ENCODE measurements around the gene FHIT. TPM values are rescaled to one million over a fixed set of nuclear protein-coding genes. Genes with fewer than 3 reads are reported as not detected.
A peak's percentile ranks its signal among the peaks of the same experiment; 100 is the strongest.
"Not testable (repeated sequence)": the region's sequence is repeated elsewhere in the genome, so short reads cannot be mapped to it uniquely, and the experiment has no call there.

Gene FHIT
- total RNA-seq, 1 donor from 2014 or later = 29.9 TPM

- intact Hi-C loops (cut with micrococcal nuclease) = no loop called here
- H3K27me3 Mint-ChIP-seq (ENCODE audit: low read depth) = no peaks in the 10 kb centered on the region
- H3K27ac Mint-ChIP-seq = no peak overlapping the region
- no peak overlapping the region for H3K4me3 Mint-ChIP-seq (ENCODE audit: low read depth)
- peaks cover 24% of the 10 kb centered on the region for H3K36me3 Mint-ChIP-seq (ENCODE audit: low read depth)
- peaks cover 12% of the 10 kb centered on the region for H3K9me3 Mint-ChIP-seq
- H3K4me1 Mint-ChIP-seq (ENCODE audit: low read depth) = peaks cover 20% of the 10 kb centered on the region
- no peak for DNase-seq (ENCODE audit: low spot score)
These were observed 1310.5 kb downstream of the FHIT start for GRCh38 chr3:59940718-59941117.

GRCh38 chr3:59939826-59940426 is 1311.3 kb downstream of the FHIT start:
- H3K27ac Mint-ChIP-seq = no peak overlapping the region
- no peak for DNase-seq (ENCODE audit: low spot score)

GRCh38 chr3:59938828-59939227 is 1312.4 kb downstream of the FHIT start:
- H3K9me3 Mint-ChIP-seq = peaks cover 9% of the 10 kb centered on the region
- no peak overlapping the region for H3K27ac Mint-ChIP-seq
- intact Hi-C loops (cut with micrococcal nuclease) = loop anchor here (10.0 kb wide), 3 partner anchors 76 to 484 kb away; no protein-coding TSS in a partner anchor
- peaks cover 29% of the 10 kb centered on the region for H3K36me3 Mint-ChIP-seq (ENCODE audit: low read depth)
- no peak overlapping the region for H3K4me3 Mint-ChIP-seq (ENCODE audit: low read depth)
- H3K27me3 Mint-ChIP-seq (ENCODE audit: low read depth) = no peaks in the 10 kb centered on the region
- H3K4me1 Mint-ChIP-seq (ENCODE audit: low read depth) = peaks cover 35% of the 10 kb centered on the region
- no peak for DNase-seq (ENCODE audit: low spot score)

More at GRCh38 chr3:59939826-59940426, 1311.3 kb downstream of the FHIT start:
- no peak overlapping the region for H3K4me3 Mint-ChIP-seq (ENCODE audit: low read depth)
- intact Hi-C loops (cut with micrococcal nuclease) = loop anchor here (10.0 kb wide), 3 partner anchors 75 to 485 kb away; no protein-coding TSS in a partner anchor
- H3K36me3 Mint-ChIP-seq (ENCODE audit: low read depth) = peaks cover 26% of the 10 kb centered on the region
- H3K27me3 Mint-ChIP-seq (ENCODE audit: low read depth) = no peaks in the 10 kb centered on the region
- H3K9me3 Mint-ChIP-seq = peaks cover 4% of the 10 kb centered on the region
- peaks cover 28% of the 10 kb centered on the region for H3K4me1 Mint-ChIP-seq (ENCODE audit: low read depth)

GRCh38 chr3:59937201-59937600 is 1314.1 kb downstream of the FHIT start:
- H3K27ac Mint-ChIP-seq = no peak overlapping the region
- peaks cover 42% of the 10 kb centered on the region for H3K4me1 Mint-ChIP-seq (ENCODE audit: low read depth)
- intact Hi-C loops (cut with micrococcal nuclease) = loop anchor here (10.0 kb wide), 3 partner anchors 78 to 482 kb away; no protein-coding TSS in a partner anchor

GRCh38 chr3:59936472-59936871 is 1314.8 kb downstream of the FHIT start:
- intact Hi-C loops (cut with micrococcal nuclease) = loop anchor here (10.0 kb wide), 3 partner anchors 78 to 482 kb away; no protein-coding TSS in a partner anchor
- H3K4me1 Mint-ChIP-seq (ENCODE audit: low read depth) = peaks cover 45% of the 10 kb centered on the region
- no peak overlapping the region for H3K4me3 Mint-ChIP-seq (ENCODE audit: low read depth)
- no peak overlapping the region for H3K27ac Mint-ChIP-seq
- peaks cover 9% of the 10 kb centered on the region for H3K9me3 Mint-ChIP-seq
- no peaks in the 10 kb centered on the region for H3K27me3 Mint-ChIP-seq (ENCODE audit: low read depth)
- no peak for DNase-seq (ENCODE audit: low spot score)
- H3K36me3 Mint-ChIP-seq (ENCODE audit: low read depth) = peaks cover 46% of the 10 kb centered on the region

More at GRCh38 chr3:59937201-59937600, 1314.1 kb downstream of the FHIT start:
- peaks cover 9% of the 10 kb centered on the region for H3K9me3 Mint-ChIP-seq
- no peaks in the 10 kb centered on the region for H3K27me3 Mint-ChIP-seq (ENCODE audit: low read depth)
- H3K4me3 Mint-ChIP-seq (ENCODE audit: low read depth) = no peak overlapping the region
- H3K36me3 Mint-ChIP-seq (ENCODE audit: low read depth) = peaks cover 44% of the 10 kb centered on the region
- no peak for DNase-seq (ENCODE audit: low spot score)

GRCh38 chr3:59935025-59935424 is 1316.2 kb downstream of the FHIT start:
- intact Hi-C loops (cut with micrococcal nuclease) = loop anchor here (1.0 to 10.0 kb wide), 7 partner anchors 44 to 480 kb away; no protein-coding TSS in a partner anchor
- Mint-ChIP-seq H3K36me3 (ENCODE audit: low read depth) (peaks cover 45% of the 10 kb centered on the region), H3K27ac (peak overlapping the region; percentile 69), H3K9me3 (peaks cover 9% of the 10 kb centered on the region), H3K27me3 (ENCODE audit: low read depth) (no peaks in the 10 kb centered on the region), H3K4me1 (ENCODE audit: low read depth) (peaks cover 38% of the 10 kb centered on the region), H3K4me3 (ENCODE audit: low read depth) (no peak overlapping the region)
- no peak for DNase-seq (ENCODE audit: low spot score)

- not testable (repeated sequence) for DNase-seq (ENCODE audit: low spot score); H3K4me3 Mint-ChIP-seq (ENCODE audit: low read depth); H3K27me3 Mint-ChIP-seq (ENCODE audit: low read depth); H3K9me3 Mint-ChIP-seq
- peak overlapping the region; percentile 69 for H3K27ac Mint-ChIP-seq
- H3K4me1 Mint-ChIP-seq (ENCODE audit: low read depth) = peaks cover 42% of the 10 kb centered on the region
- peaks cover 49% of the 10 kb centered on the region for H3K36me3 Mint-ChIP-seq (ENCODE audit: low read depth)
- intact Hi-C loops (cut with micrococcal nuclease) = loop anchor here (2.0 to 10.0 kb wide), 4 partner anchors 80 to 480 kb away; no protein-coding TSS in a partner anchor
These were observed 1316.7 kb downstream of the FHIT start for GRCh38 chr3:59934560-59934959.

GRCh38 chr3:59930170-59930569 is 1321.1 kb downstream of the FHIT start:
- Mint-ChIP-seq H3K36me3 (ENCODE audit: low read depth) (peaks cover 52% of the 10 kb centered on the region), H3K27ac (no peak overlapping the region), H3K4me3 (ENCODE audit: low read depth) (no peak overlapping the region), H3K27me3 (ENCODE audit: low read depth) (no peaks in the 10 kb centered on the region), H3K9me3 (peaks cover 9% of the 10 kb centered on the region), H3K4me1 (ENCODE audit: low read depth) (peaks cover 36% of the 10 kb centered on the region)
- DNase-seq (ENCODE audit: low spot score) = no peak
- intact Hi-C loops (cut with micrococcal nuclease) = loop anchor here (10.0 kb wide), 3 partner anchors 85 to 475 kb away; no protein-coding TSS in a partner anchor

GRCh38 chr3:59927056-59927455 is 1324.2 kb downstream of the FHIT start:
- peaks cover 36% of the 10 kb centered on the region for H3K4me1 Mint-ChIP-seq (ENCODE audit: low read depth)
- H3K36me3 Mint-ChIP-seq (ENCODE audit: low read depth) = peaks cover 37% of the 10 kb centered on the region
- intact Hi-C loops (cut with micrococcal nuclease) = no loop called here
- no peak overlapping the region for H3K27ac Mint-ChIP-seq
- no peaks in the 10 kb centered on the region for H3K9me3 Mint-ChIP-seq
- H3K4me3 Mint-ChIP-seq (ENCODE audit: low read depth) = no peak overlapping the region
- no peak for DNase-seq (ENCODE audit: low spot score)
- no peaks in the 10 kb centered on the region for H3K27me3 Mint-ChIP-seq (ENCODE audit: low read depth)

GRCh38 chr3:59925946-59926345 is 1325.3 kb downstream of the FHIT start:
- no peaks in the 10 kb centered on the region for H3K27me3 Mint-ChIP-seq (ENCODE audit: low read depth)
- no peak overlapping the region for H3K27ac Mint-ChIP-seq
- no peak for DNase-seq (ENCODE audit: low spot score)
- peaks cover 39% of the 10 kb centered on the region for H3K4me1 Mint-ChIP-seq (ENCODE audit: low read depth)
- H3K4me3 Mint-ChIP-seq (ENCODE audit: low read depth) = no peak overlapping the region
- H3K36me3 Mint-ChIP-seq (ENCODE audit: low read depth) = peaks cover 34% of the 10 kb centered on the region
- intact Hi-C loops (cut with micrococcal nuclease) = no loop called here
- H3K9me3 Mint-ChIP-seq = no peaks in the 10 kb centered on the region

- DNase-seq (ENCODE audit: low spot score) = no peak
- peaks cover 47% of the 10 kb centered on the region for H3K36me3 Mint-ChIP-seq (ENCODE audit: low read depth)
- H3K4me1 Mint-ChIP-seq (ENCODE audit: low read depth) = peaks cover 49% of the 10 kb centered on the region
- intact Hi-C loops (cut with micrococcal nuclease) = no loop called here
- no peaks in the 10 kb centered on the region for H3K27me3 Mint-ChIP-seq (ENCODE audit: low read depth)
- H3K9me3 Mint-ChIP-seq = no peaks in the 10 kb centered on the region
- no peak overlapping the region for H3K27ac Mint-ChIP-seq
- H3K4me3 Mint-ChIP-seq (ENCODE audit: low read depth) = no peak overlapping the region
These were observed 1329.1 kb downstream of the FHIT start for GRCh38 chr3:59922192-59922591.

- no peak overlapping the region for H3K4me3 Mint-ChIP-seq (ENCODE audit: low read depth)
- peaks cover 48% of the 10 kb centered on the region for H3K36me3 Mint-ChIP-seq (ENCODE audit: low read depth)
- intact Hi-C loops (cut with micrococcal nuclease) = no loop called here
- H3K27me3 Mint-ChIP-seq (ENCODE audit: low read depth) = no peaks in the 10 kb centered on the region
- H3K4me1 Mint-ChIP-seq (ENCODE audit: low read depth) = peaks cover 45% of the 10 kb centered on the region
- DNase-seq (ENCODE audit: low spot score) = no peak
- no peak overlapping the region for H3K27ac Mint-ChIP-seq
- no peaks in the 10 kb centered on the region for H3K9me3 Mint-ChIP-seq
These were observed 1330.4 kb downstream of the FHIT start for GRCh38 chr3:59920822-59921221.

- no peak for DNase-seq (ENCODE audit: low spot score)
- H3K4me1 Mint-ChIP-seq (ENCODE audit: low read depth) = peaks cover 39% of the 10 kb centered on the region
- H3K9me3 Mint-ChIP-seq = no peaks in the 10 kb centered on the region
- no peaks in the 10 kb centered on the region for H3K27me3 Mint-ChIP-seq (ENCODE audit: low read depth)
- no peak overlapping the region for H3K27ac Mint-ChIP-seq
- no peak overlapping the region for H3K4me3 Mint-ChIP-seq (ENCODE audit: low read depth)
- intact Hi-C loops (cut with micrococcal nuclease) = no loop called here
- peaks cover 61% of the 10 kb centered on the region for H3K36me3 Mint-ChIP-seq (ENCODE audit: low read depth)
These were observed 1331.7 kb downstream of the FHIT start for GRCh38 chr3:59919586-59919985.
